Keratinocyte (primary cell): ENCODE data around the gene CAST. TPM values are rescaled to one million over a fixed set of nuclear protein-coding genes. Genes with fewer than 3 reads are reported as not detected.

Source experiments
- DNase-seq: peaks from one replicate; pipeline ENCODE4 v3.0.0-alpha.2; 2011; ENCODE audit warnings: low read depth, missing footprints, low spot score
- FAIRE-seq: peaks from 2 replicates; lab custom pipeline; 2011; peaks lifted over from hg19 to GRCh38; lab: Jason Lieb, UNC
- H2AFZ ChIP-seq: 2 replicates; pipeline ENCODE4 v1.6.0; 2012; ENCODE audit warnings: low read length, control low read depth, inconsistent platforms; ENCODE audit not compliant: control insufficient read depth
- H3K27ac ChIP-seq: 2 replicates; pipeline ENCODE4 v1.5.1; 2011; ENCODE audit warnings: low read length; ENCODE audit not compliant: control insufficient read depth, insufficient read depth
- H3K27me3 ChIP-seq: 3 replicates; pipeline ENCODE4 v1.6.0; 2011; ENCODE audit warnings: low read length; ENCODE audit not compliant: control insufficient read depth, insufficient read depth; ENCODE audit errors: extremely low read depth
- H3K36me3 ChIP-seq, 2 experiments: 2 replicates in 1 of 2; 3 replicates in 1 of 2; pipeline ENCODE4 v1.5.1; 2011; ENCODE audit warnings: low read length in 2 of 2, mild to moderate bottlenecking in 1 of 2; ENCODE audit not compliant: control insufficient read depth in 2 of 2, insufficient read depth in 2 of 2; ENCODE audit errors: extremely low read depth in 1 of 2
- H3K4me1 ChIP-seq: 3 replicates; pipeline ENCODE4 v1.5.1; 2011; ENCODE audit warnings: low read length; ENCODE audit not compliant: control insufficient read depth, insufficient read depth; ENCODE audit errors: extremely low read depth
- H3K4me2 ChIP-seq: 3 replicates; pipeline ENCODE4 v1.6.0; 2011; ENCODE audit warnings: low read depth, low read length; ENCODE audit not compliant: control insufficient read depth, insufficient read depth; ENCODE audit errors: extremely low read depth
- H3K4me3 ChIP-seq, 3 experiments: fragments of 200-600 bp in 1 of 3; sonication (generic) in 1 of 3; 2 replicates in 2 of 3; 3 replicates in 1 of 3; pipeline ENCODE4 v1.5.1; 2011 to 2016; ENCODE audit warnings: low read length in 3 of 3, mild to moderate bottlenecking in 3 of 3, control low read depth in 2 of 3, inconsistent platforms in 1 of 3, low read depth in 1 of 3, mixed read lengths in 1 of 3, mixed run types in 1 of 3, moderate library complexity in 1 of 3; ENCODE audit not compliant: control insufficient read depth in 2 of 3, insufficient read depth in 2 of 3; ENCODE audit errors: extremely low read depth in 1 of 3
- H3K79me2 ChIP-seq: 2 replicates; pipeline ENCODE4 v1.6.0; 2012; ENCODE audit warnings: low read length; ENCODE audit not compliant: control insufficient read depth, insufficient read depth
- H3K9ac ChIP-seq: 3 replicates; pipeline ENCODE4 v1.6.0; 2011; ENCODE audit warnings: low read length; ENCODE audit not compliant: control insufficient read depth, insufficient read depth; ENCODE audit errors: extremely low read depth
- H3K9me1 ChIP-seq: 3 replicates; pipeline ENCODE4 v1.6.0; 2011; ENCODE audit warnings: low read length; ENCODE audit not compliant: control insufficient read depth, insufficient read depth; ENCODE audit errors: extremely low read depth
- H3K9me3 ChIP-seq: 2 replicates; pipeline ENCODE4 v1.5.1; 2012; ENCODE audit warnings: low read depth, low read length; ENCODE audit not compliant: control insufficient read depth
- H4K20me1 ChIP-seq: 3 replicates; pipeline ENCODE4 v1.6.0; 2011; ENCODE audit warnings: low read length; ENCODE audit not compliant: control insufficient read depth, insufficient read depth; ENCODE audit errors: extremely low read depth
- CTCF ChIP-seq, 3 experiments: IDR thresholded peaks in 1 of 3; conservative IDR thresholded peaks in 1 of 3; optimal IDR thresholded peaks in 1 of 3; 2 replicates in 2 of 3; 3 replicates in 1 of 3; pipeline versions ENCODE3 to v1.5.1; 2011; ENCODE audit warnings: low read length in 3 of 3, mild to moderate bottlenecking in 3 of 3, moderate library complexity in 2 of 3, control low read depth in 1 of 3, inconsistent platforms in 1 of 3; ENCODE audit not compliant: insufficient read depth in 2 of 3; ENCODE audit errors: extremely low read depth in 1 of 3
- EZH2 ChIP-seq: IDR thresholded peaks from one replicate; pipeline ENCODE4 v1.6.1; 2012; ENCODE audit warnings: inconsistent platforms, mild to moderate bottlenecking, low read length, moderate library complexity
- dilution Hi-C: fragments of 300-500 bp; cut with MboI; formaldehyde crosslinking; loops from one replicate; pipeline ENCODE4 v1.7.0; 2020; ENCODE audit warnings: low sequenced_read_pairs; ENCODE audit not compliant: extremely low pct_ligation_motif_present
- polyA plus RNA-seq, 5 experiments: library from polyadenylated mRNA; depleted of rRNA in 3 of 5; stranded (reverse) in 3 of 5; stranded (forward) in 1 of 5; unstranded in 1 of 5; fragments of >200 nt; gene quantifications; 1 replicate in 1 of 5; 2 replicates in 3 of 5; 3 replicates in 1 of 5; pipeline versions ENCODE4 v1.2.1 to v1.2.3, GENCODE V29; 2011 to 2012; ENCODE audit warnings: missing spikeins in 2 of 5, low read depth in 1 of 5, low replicate concordance in 1 of 5

CAST gene
- polyA plus RNA-seq, 1 donor (not counting 4 experiments of a cell fraction or from before 2014, with no cell fraction given), result 238 TPM

- dilution Hi-C loops, result no loop called here
- no peaks in the 10 kb centered on the region for H3K27me3 ChIP-seq
- H3K9me1 ChIP-seq, result no peaks in the 10 kb centered on the region
- DNase-seq (no peak), FAIRE-seq (no peak)
- no peak overlapping the region for H3K27ac ChIP-seq
- no peaks in the 10 kb centered on the region for H3K79me2 ChIP-seq
- H3K9me3 ChIP-seq, result no peaks in the 10 kb centered on the region
- H4K20me1 ChIP-seq, result no peaks in the 10 kb centered on the region
- TF ChIP-seq EZH2 (no peak), CTCF (optimal IDR thresholded peaks at IDR 0.05 in 1 of 3, IDR thresholded peaks at IDR 0.05 in 1 of 3, conservative IDR thresholded peaks at IDR 0.05 in 1 of 3; ENCODE audit: extremely low read depth in 1 of 3, insufficient read depth in 2 of 3, low read length in 3 of 3) (no peak)
- no peak overlapping the region for H3K9ac ChIP-seq
- no peak overlapping the region for H3K4me2 ChIP-seq
- H2AFZ ChIP-seq, result no peak overlapping the region
- peaks cover 31% of the 10 kb centered on the region for H3K4me1 ChIP-seq
- no peak overlapping the region for H3K4me3 ChIP-seq
- H3K36me3 ChIP-seq, result peaks cover 16 to 28% of the 10 kb centered on the region in 2 experiments
Measured at GRCh38 chr5:96776621-96777020, 114.4 kb downstream of the CAST start.

GRCh38 chr5:96778409-96778808 is 116.2 kb downstream of the CAST start:
- no peak overlapping the region for H3K4me2 ChIP-seq
- H3K27me3 ChIP-seq, result no peaks in the 10 kb centered on the region
- FAIRE-seq, result no peak
- H3K9ac ChIP-seq, result no peak overlapping the region
- no peak overlapping the region for H2AFZ ChIP-seq
- dilution Hi-C loops, result no loop called here
- peaks cover 15 to 20% of the 10 kb centered on the region in 2 experiments for H3K36me3 ChIP-seq
- no peak overlapping the region for H3K27ac ChIP-seq
- no peaks in the 10 kb centered on the region for H4K20me1 ChIP-seq
- H3K79me2 ChIP-seq, result no peaks in the 10 kb centered on the region
- H3K9me1 ChIP-seq, result no peaks in the 10 kb centered on the region
- no peak for DNase-seq
- H3K4me3 ChIP-seq, result no peak overlapping the region
- no peaks in the 10 kb centered on the region for H3K9me3 ChIP-seq
- no peak for TF ChIP-seq EZH2
- no peak for TF ChIP-seq CTCF (optimal IDR thresholded peaks at IDR 0.05 in 1 of 3, IDR thresholded peaks at IDR 0.05 in 1 of 3, conservative IDR thresholded peaks at IDR 0.05 in 1 of 3; ENCODE audit: extremely low read depth in 1 of 3, insufficient read depth in 2 of 3, low read length in 3 of 3)
- H3K4me1 ChIP-seq, result peaks cover 40% of the 10 kb centered on the region
